MCF 10A (cell line): ENCODE measurements around the gene TGFB1. TPM values are rescaled to one million over a fixed set of nuclear protein-coding genes. Genes with fewer than 3 reads are reported as not detected.

Experiments
- BruUV-seq: library from RNA; stranded (reverse); fragments of 400-500 nt; replicated peaks from 2 replicates; lab custom pipeline; 2021; lab: Mats Ljungman, UMichigan
- CTCF ChIA-PET: fragments of 300-600 bp; sonication (Branson Sonifier 250); formaldehyde crosslinking; extraction: SDS; loops from one replicate; lab custom pipeline; 2021; ENCODE audit warnings: antibody characterized with exemption, inconsistent platforms; lab: Yijun Ruan, JAX
- POLR2A ChIA-PET: fragments of 300-600, 350-650 bp; sonication (Branson Sonifier 250); formaldehyde crosslinking; extraction: SDS; loops from one replicate; lab custom pipeline; 2020; ENCODE audit warnings: antibody characterized with exemption, inconsistent platforms; lab: Yijun Ruan, JAX
- DNase-seq: peaks from one replicate; pipeline ENCODE4 v3.0.0-alpha.2; 2018; ENCODE audit not compliant: unreplicated experiment
- H3K27ac Mint-ChIP-seq: one replicate; pipeline ENCODE4 v1.8.0; 2022; ENCODE audit warnings: mild to moderate bottlenecking, low read depth, mixed read lengths; ENCODE audit not compliant: unreplicated experiment
- H3K27me3 Mint-ChIP-seq: one replicate; pipeline ENCODE4 v1.8.0; 2022; ENCODE audit warnings: mixed read lengths; ENCODE audit not compliant: insufficient read depth, unreplicated experiment
- H3K36me3 Mint-ChIP-seq: one replicate; pipeline ENCODE4 v1.8.0; 2022; ENCODE audit warnings: mild to moderate bottlenecking, moderate library complexity, mixed read lengths; ENCODE audit not compliant: insufficient read depth, unreplicated experiment
- H3K4me1 Mint-ChIP-seq: one replicate; pipeline ENCODE4 v1.8.0; 2022; ENCODE audit warnings: mixed read lengths; ENCODE audit not compliant: insufficient read depth, unreplicated experiment
- H3K4me3 Mint-ChIP-seq: one replicate; pipeline ENCODE4 v1.8.0; 2022; ENCODE audit warnings: mild to moderate bottlenecking, moderate library complexity, mixed read lengths; ENCODE audit not compliant: unreplicated experiment
- H3K9me3 Mint-ChIP-seq: one replicate; pipeline ENCODE4 v1.8.0; 2022; ENCODE audit warnings: mixed read lengths; ENCODE audit not compliant: unreplicated experiment
- CTCF ChIP-seq: fragments of 200-600 bp; IDR thresholded peaks from one replicate; pipeline ENCODE4 v1.8.0; 2022; ENCODE audit warnings: antibody characterized with exemption, mild to moderate bottlenecking; ENCODE audit not compliant: unreplicated experiment
- intact Hi-C: fragments of 100-400 bp; cut with micrococcal nuclease; formaldehyde crosslinking; loops from 2 replicates; pipeline ENCODE4 v1.14.1; 2022
- total RNA-seq: library from RNA; stranded (reverse); gene quantifications from 2 replicates; pipeline ENCODE4 v1.2.3, GENCODE V29; 2022

TGFB1 gene
- total RNA-seq, 1 experiment from 2014 or later: 27.8 TPM

GRCh38 chr19:41363753-41364523 lies 10.2 kb upstream of the TGFB1 start, which contains the start of gene B9D2:
TSS of gene B9D2 (minus strand) at chr19:41364149. CDS start at chr19:41363519, 630 bp downstream.
- Mint-ChIP-seq H3K27me3 (no peaks in the 10 kb centered on the region), H3K9me3 (no peaks in the 10 kb centered on the region), H3K4me1 (peaks cover 21% of the 10 kb centered on the region), H3K27ac (peak within 1 kb of the TSS; percentile 100), H3K4me3 (peak within 1 kb of the TSS; percentile 98), H3K36me3 (peaks cover 6% of the 10 kb centered on the region)
- POLR2A ChIA-PET: interaction anchor here (0.5 to 3.4 kb wide), 30 partner anchors 9 to 942 kb away, joined by 3 to 41 read pairs (median 5); partner anchors contain the start of genes BCKDHA, CCDC97, DMAC2 and EXOSC5
- TSS peak; percentile 85 for BruUV-seq
- no peak for TF ChIP-seq CTCF
- peak; percentile 99 for DNase-seq
- intact Hi-C loops: loop anchor here (1.0 kb wide), 1 partner anchor 33 kb away; the partner anchor contains the start of genes BCKDHA and EXOSC5
- CTCF ChIA-PET: interaction anchor here (0.6 to 4.2 kb wide), 8 partner anchors 9 to 851 kb away, joined by 3 to 34 read pairs (median 4); partner anchors contain the start of gene TGFB1

- peak overlapping the region; percentile 98 for H3K4me3 Mint-ChIP-seq
- intact Hi-C loops: no loop called here
- no peaks in the 10 kb centered on the region for H3K9me3 Mint-ChIP-seq
- POLR2A ChIA-PET: interaction anchor here (0.6 to 3.4 kb wide), 22 partner anchors 9 to 939 kb away, joined by 3 to 41 read pairs (median 5); partner anchors contain the start of genes BCKDHA, CCDC97, DMAC2 and EXOSC5
- BruUV-seq: no TSS peak
- CTCF ChIA-PET: interaction anchor here (0.6 to 4.2 kb wide), 8 partner anchors 10 to 852 kb away, joined by 3 to 34 read pairs (median 4); partner anchors contain the start of gene TGFB1
- peaks cover 21% of the 10 kb centered on the region for H3K4me1 Mint-ChIP-seq
- peak overlapping the region; percentile 100 for H3K27ac Mint-ChIP-seq
- no peak for DNase-seq
- peaks cover 6% of the 10 kb centered on the region for H3K36me3 Mint-ChIP-seq
- no peak for TF ChIP-seq CTCF
- no peaks in the 10 kb centered on the region for H3K27me3 Mint-ChIP-seq
Observed at GRCh38 chr19:41363371-41363752, 9.6 kb upstream of the TGFB1 start.

- POLR2A ChIA-PET: interaction anchor here (1.6 to 3.4 kb wide), 4 partner anchors 10 to 19 kb away, joined by 5 to 41 read pairs (median 16); partner anchors contain the start of gene TGFB1
- intact Hi-C loops: no loop called here
- DNase-seq: no peak
Observed at GRCh38 chr19:41362143-41362847, 8.6 kb upstream of the TGFB1 start.

More at GRCh38 chr19:41362143-41362847, 8.6 kb upstream of the TGFB1 start:
- Mint-ChIP-seq H3K4me1 (peaks cover 14% of the 10 kb centered on the region), H3K9me3 (no peaks in the 10 kb centered on the region), H3K27ac (peak overlapping the region; percentile 100), H3K36me3 (peaks cover 6% of the 10 kb centered on the region), H3K4me3 (peak overlapping the region; percentile 98), H3K27me3 (no peaks in the 10 kb centered on the region)
- TF ChIP-seq CTCF: no peak
- no TSS peak for BruUV-seq
- CTCF ChIA-PET: interaction anchor here (0.5 to 4.2 kb wide), 3 partner anchors 8 to 1495 kb away, joined by 3 to 34 read pairs (median 3); partner anchors contain the start of gene TGFB1
